CD14-positive monocyte (primary cell): ENCODE measurements around the gene GLYR1. TPM values are rescaled to one million over a fixed set of nuclear protein-coding genes. Genes with fewer than 3 reads are reported as not detected.
A peak's percentile ranks its signal among the peaks of the same experiment; 100 is the strongest.

Source experiments
- DNase-seq, 3 donors: peaks; one replicate each; pipeline ENCODE4 v3.0.0-alpha.2; 2011 to 2022
- H2AFZ ChIP-seq: 2 replicates; pipeline ENCODE4 v1.6.0; 2012; ENCODE audit warnings: mild to moderate bottlenecking, low read depth, low read length, inconsistent platforms; ENCODE audit not compliant: insufficient read depth, poor library complexity, severe bottlenecking
- H3K27ac ChIP-seq, 2 donors: 1 replicate in 1 of 2; 2 replicates in 1 of 2; pipeline ENCODE4 v1.5.1; 2012 to 2013; ENCODE audit warnings: low read length in 2 of 2, control low read depth in 1 of 2, inconsistent platforms in 1 of 2, low read depth in 1 of 2, mild to moderate bottlenecking in 1 of 2
- H3K27me3 ChIP-seq, 2 donors: one replicate each; pipeline versions ENCODE4 v1.6.0 to v1.6.1; 2011 to 2013; ENCODE audit warnings: low read length in 2 of 2; ENCODE audit not compliant: control insufficient read depth in 2 of 2, insufficient read depth in 2 of 2
- H3K36me3 ChIP-seq, 2 donors: replicated peaks in 1 of 2; 1 replicate in 1 of 2; 2 replicates in 1 of 2; pipeline versions ENCODE4 v1.5.1 to v1.6.1; 2012 to 2013; ENCODE audit warnings: low read length in 2 of 2, control low read depth in 1 of 2, inconsistent platforms in 1 of 2, mild to moderate bottlenecking in 1 of 2; ENCODE audit not compliant: insufficient read depth in 2 of 2, control insufficient read depth in 1 of 2
- H3K4me1 ChIP-seq, 2 donors: 1 replicate in 1 of 2; 2 replicates in 1 of 2; pipeline versions ENCODE4 v1.5.1 to v1.6.1; 2012 to 2013; ENCODE audit warnings: low read length in 2 of 2, control low read depth in 1 of 2, inconsistent platforms in 1 of 2, mild to moderate bottlenecking in 1 of 2, moderate library complexity in 1 of 2; ENCODE audit not compliant: insufficient read depth in 2 of 2, control insufficient read depth in 1 of 2
- H3K4me2 ChIP-seq: replicated peaks from 2 replicates; pipeline ENCODE3; 2012; ENCODE audit warnings: low read length, moderate library complexity, mild to moderate bottlenecking; ENCODE audit not compliant: poor library complexity, severe bottlenecking; ENCODE audit errors: extremely low read depth
- H3K4me3 ChIP-seq, 3 experiments: fragments of 200-600 bp in 1 of 3; sonication (generic) in 1 of 3; replicated peaks in 1 of 3; 1 replicate in 2 of 3; 2 replicates in 1 of 3; pipeline ENCODE4 v1.5.1; 2011 to 2013; ENCODE audit warnings: low read length in 3 of 3, mild to moderate bottlenecking in 3 of 3, control low read depth in 2 of 3, low read depth in 2 of 3, inconsistent platforms in 1 of 3, moderate library complexity in 1 of 3
- H3K79me2 ChIP-seq: 2 replicates; pipeline ENCODE4 v1.6.0; 2012; ENCODE audit warnings: mild to moderate bottlenecking, control low read depth, inconsistent platforms, low read length, moderate library complexity; ENCODE audit not compliant: insufficient read depth
- H3K9ac ChIP-seq: 2 replicates; pipeline ENCODE4 v1.6.0; 2017; ENCODE audit warnings: low read length, mild to moderate bottlenecking; ENCODE audit not compliant: insufficient read depth, poor library complexity, severe bottlenecking
- H3K9me3 ChIP-seq, 2 donors: replicated peaks in 1 of 2; 1 replicate in 1 of 2; 2 replicates in 1 of 2; pipeline versions ENCODE4 v1.5.1 to v1.6.1; 2012 to 2013; ENCODE audit warnings: low read length in 2 of 2, control low read depth in 1 of 2; ENCODE audit not compliant: control insufficient read depth in 1 of 2, insufficient read depth in 1 of 2
- H4K20me1 ChIP-seq: 2 replicates; pipeline ENCODE4 v1.6.0; 2012; ENCODE audit warnings: mild to moderate bottlenecking, low read length, control low read depth, moderate library complexity; ENCODE audit not compliant: insufficient read depth
- H3K27ac Mint-ChIP-seq, 7 donors: one replicate each; pipeline ENCODE4 v1.8.0; 2020; ENCODE audit warnings: mild to moderate bottlenecking in 7 of 7, mixed read lengths in 7 of 7, moderate library complexity in 6 of 7, inconsistent platforms in 2 of 7
- H3K27me3 Mint-ChIP-seq, 3 donors: one replicate each; pipeline ENCODE4 v1.8.0; 2021 to 2022; ENCODE audit warnings: low read depth in 3 of 3, mild to moderate bottlenecking in 3 of 3, mixed read lengths in 3 of 3, moderate library complexity in 3 of 3, inconsistent platforms in 1 of 3
- H3K36me3 Mint-ChIP-seq, 2 donors: one replicate each; pipeline ENCODE4 v1.8.0; 2020; ENCODE audit warnings: mixed read lengths in 2 of 2, inconsistent platforms in 1 of 2, mild to moderate bottlenecking in 1 of 2
- H3K4me1 Mint-ChIP-seq: one replicate; pipeline ENCODE4 v1.8.0; 2020; ENCODE audit warnings: mild to moderate bottlenecking, mixed read lengths
- H3K4me3 Mint-ChIP-seq, 2 donors: one replicate each; pipeline ENCODE4 v1.8.0; 2020; ENCODE audit warnings: mild to moderate bottlenecking in 2 of 2, mixed read lengths in 2 of 2, moderate library complexity in 1 of 2
- H3K9me3 Mint-ChIP-seq, 7 donors: one replicate each; pipeline ENCODE4 v1.8.0; 2020 to 2022; ENCODE audit warnings: mixed read lengths in 7 of 7, mild to moderate bottlenecking in 6 of 7, moderate library complexity in 6 of 7, inconsistent platforms in 2 of 7
- WGBS: methylation state at CpG from one replicate; pipeline ENCODE4 v1.1.5; 2013; ENCODE audit warnings: missing lambda C conversion rate; ENCODE audit not compliant: insufficient coverage; 5-methylcytosine and 5-hydroxymethylcytosine counted together
- intact Hi-C, 2 donors: fragments of 100-400 bp; cut with micrococcal nuclease; formaldehyde crosslinking; loops; one replicate each; pipeline versions ENCODE4 v1.15.0 to v1.15.1; 2023
- polyA plus RNA-seq, 3 donors: library from polyadenylated mRNA; depleted of rRNA in 1 of 3; unstranded in 2 of 3; stranded (reverse) in 1 of 3; fragments of 300-500 nt in 2 of 3; fragments of >200 nt in 1 of 3; fragmentation: Illumina TruSeq in 2 of 3; gene quantifications; 1 replicate in 2 of 3; 2 replicates in 1 of 3; pipeline ENCODE4 v1.2.3, GENCODE V29; 2012 to 2021
- TF ChIP-seq, protein P1 (sequence below): fragments of 200-600 bp; IDR thresholded peaks from one replicate; pipeline ENCODE4 v1.8.0; 2022; ENCODE audit warnings: antibody characterized with exemption, mild to moderate bottlenecking

Gene GLYR1
- polyA plus RNA-seq, 3 donors = 34.2 to 41.9 (median 39.3) TPM

DNA sequence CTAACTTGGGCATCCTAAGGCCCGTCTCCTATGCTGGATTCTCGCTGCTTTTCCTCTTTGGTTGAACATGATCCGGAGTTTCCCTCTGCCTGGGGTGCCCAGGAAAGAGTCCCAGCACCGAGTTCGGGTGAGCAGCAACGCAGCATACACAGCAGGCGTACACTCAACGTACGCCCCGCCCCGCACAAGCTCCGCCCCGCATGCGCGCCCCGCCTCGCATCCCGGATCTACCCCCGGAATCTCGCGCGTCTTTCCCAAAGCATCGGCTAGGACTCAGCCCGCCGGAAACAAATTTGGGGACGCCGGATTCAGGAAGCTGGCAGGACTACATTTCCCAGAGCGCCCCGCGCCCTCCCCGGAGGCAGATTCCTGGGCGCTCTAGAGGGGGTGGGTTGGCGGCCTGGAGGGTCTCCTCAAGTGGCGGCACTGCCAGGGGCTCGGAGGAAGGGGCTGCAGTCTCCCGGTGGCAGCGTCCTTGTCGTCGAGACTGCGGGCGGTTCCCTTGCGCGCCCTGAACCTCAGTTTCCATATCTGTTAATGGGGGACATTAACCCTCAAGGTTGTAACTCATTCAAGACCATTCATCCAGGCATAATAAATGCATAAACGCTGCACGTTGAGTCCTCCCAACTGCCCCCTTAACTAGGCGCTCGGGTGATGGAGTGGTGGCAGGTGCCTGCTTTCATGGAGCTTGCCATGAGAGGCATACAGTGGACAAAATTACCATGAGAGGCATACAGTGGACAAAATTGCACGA is 78.4 kb downstream of the GLYR1 start:
- Histone ChIP-seq H3K27me3 (no peaks in the 10 kb centered on the region), H3K9me3 (no peaks in the 10 kb centered on the region), H3K4me2 (peak overlapping the region; percentile 87), H3K36me3 (peaks cover 4 to 5% of the 10 kb centered on the region in 2 donors), H3K79me2 (peaks cover 16% of the 10 kb centered on the region), H3K4me1 (peaks cover 25 to 36% of the 10 kb centered on the region in 2 donors), H3K4me3 (peak overlapping the region; percentile 62 to 82 (median 68)), H3K27ac (peak overlapping the region; percentile 32 to 78), H2AFZ (peak overlapping the region; percentile 84), H4K20me1 (no peaks in the 10 kb centered on the region), H3K9ac (peak overlapping the region; percentile 52)
- WGBS = 1% methylated on average over 29 of the region's 48 CpGs
- H3K4me1 Mint-ChIP-seq = peaks cover 32% of the 10 kb centered on the region
- peaks cover 3 to 16% of the 10 kb centered on the region in 2 donors for H3K36me3 Mint-ChIP-seq
- TF ChIP-seq, protein P1, sequence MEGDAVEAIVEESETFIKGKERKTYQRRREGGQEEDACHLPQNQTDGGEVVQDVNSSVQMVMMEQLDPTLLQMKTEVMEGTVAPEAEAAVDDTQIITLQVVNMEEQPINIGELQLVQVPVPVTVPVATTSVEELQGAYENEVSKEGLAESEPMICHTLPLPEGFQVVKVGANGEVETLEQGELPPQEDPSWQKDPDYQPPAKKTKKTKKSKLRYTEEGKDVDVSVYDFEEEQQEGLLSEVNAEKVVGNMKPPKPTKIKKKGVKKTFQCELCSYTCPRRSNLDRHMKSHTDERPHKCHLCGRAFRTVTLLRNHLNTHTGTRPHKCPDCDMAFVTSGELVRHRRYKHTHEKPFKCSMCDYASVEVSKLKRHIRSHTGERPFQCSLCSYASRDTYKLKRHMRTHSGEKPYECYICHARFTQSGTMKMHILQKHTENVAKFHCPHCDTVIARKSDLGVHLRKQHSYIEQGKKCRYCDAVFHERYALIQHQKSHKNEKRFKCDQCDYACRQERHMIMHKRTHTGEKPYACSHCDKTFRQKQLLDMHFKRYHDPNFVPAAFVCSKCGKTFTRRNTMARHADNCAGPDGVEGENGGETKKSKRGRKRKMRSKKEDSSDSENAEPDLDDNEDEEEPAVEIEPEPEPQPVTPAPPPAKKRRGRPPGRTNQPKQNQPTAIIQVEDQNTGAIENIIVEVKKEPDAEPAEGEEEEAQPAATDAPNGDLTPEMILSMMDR = no peak
- H3K27ac Mint-ChIP-seq = peak overlapping the region; percentile 88 to 96 (median 93)
- intact Hi-C loops = loop anchor here (2.0 to 5.0 kb wide), 2 partner anchors 32 to 34 kb away; partner anchors contain the start of gene ROGDI (in 1 of the 2)
- H3K4me3 Mint-ChIP-seq = peak overlapping the region; percentile 88 to 97
- no peaks in the 10 kb centered on the region for H3K9me3 Mint-ChIP-seq
- DNase-seq = peak; percentile 82 to 91 (median 82)
- H3K27me3 Mint-ChIP-seq = peaks cover 1 to 5% (median 2%) of the 10 kb centered on the region in 3 donors

DNA sequence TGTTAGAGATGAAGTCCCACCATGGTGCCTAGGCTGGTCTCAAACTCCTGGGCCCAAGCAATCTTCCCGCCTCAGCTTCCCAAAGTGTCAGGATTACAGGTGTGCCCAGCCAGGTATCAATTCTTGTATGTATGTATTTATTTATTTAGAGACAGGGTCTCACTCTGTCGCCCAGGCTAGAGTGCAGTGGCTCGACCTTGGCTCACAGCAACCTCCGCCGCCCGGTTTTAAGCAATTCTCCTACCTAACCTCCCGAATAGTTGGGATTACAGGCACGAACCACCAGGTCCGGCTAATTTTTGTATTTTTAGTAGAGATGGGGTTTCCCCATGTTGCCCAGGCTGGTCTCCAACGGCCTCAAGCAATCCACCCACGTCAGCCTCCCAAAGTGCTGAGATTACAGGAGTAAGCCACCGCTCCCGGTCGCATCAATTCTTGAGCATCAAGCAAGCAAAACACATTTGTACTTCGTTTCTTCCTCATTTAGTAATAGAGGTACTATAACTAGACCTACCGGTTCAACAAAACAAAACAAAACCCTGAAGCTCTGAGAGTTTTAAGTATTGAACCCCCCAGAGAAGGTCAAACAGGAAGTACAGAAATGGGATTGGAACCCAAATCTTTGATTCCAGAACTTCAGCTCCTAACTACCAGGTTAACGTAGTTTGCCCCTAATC is 79.1 kb downstream of the GLYR1 start:
- peak overlapping the region; percentile 88 to 96 (median 93) for H3K27ac Mint-ChIP-seq
- intact Hi-C loops = loop anchor here (1.0 to 5.0 kb wide), 4 partner anchors 33 to 34 kb away; partner anchors contain the start of genes ANKS3 (in 2 of the 2), DNAAF8 (in 2 of the 2) and ROGDI (in 1 of the 2)
- Histone ChIP-seq H3K36me3 (peaks cover 11 to 12% of the 10 kb centered on the region in 2 donors), H4K20me1 (no peaks in the 10 kb centered on the region), H2AFZ (peak overlapping the region; percentile 84), H3K27ac (peak overlapping the region; percentile 32 to 78), H3K4me2 (peak overlapping the region; percentile 87), H3K27me3 (no peaks in the 10 kb centered on the region), H3K4me3 (peak overlapping the region; percentile 62 to 82 (median 68)), H3K9ac (peak overlapping the region; percentile 52), H3K79me2 (peaks cover 16% of the 10 kb centered on the region), H3K4me1 (peaks cover 25 to 36% of the 10 kb centered on the region in 2 donors), H3K9me3 (no peaks in the 10 kb centered on the region)
- H3K36me3 Mint-ChIP-seq = peaks cover 7 to 23% of the 10 kb centered on the region in 2 donors
- H3K4me3 Mint-ChIP-seq = peak overlapping the region; percentile 88 to 97
- H3K4me1 Mint-ChIP-seq = peaks cover 32% of the 10 kb centered on the region
- peak in 2 of 3 donors; percentile 19 to 54 for DNase-seq
- H3K27me3 Mint-ChIP-seq = peaks cover 1 to 5% (median 2%) of the 10 kb centered on the region in 3 donors
- 50% methylated on average over 2 of the region's 17 CpGs for WGBS
- TF ChIP-seq, protein P1 = no peak
- H3K9me3 Mint-ChIP-seq = no peaks in the 10 kb centered on the region
